ENCODE results near the gene PRKCA. TPM values are rescaled to one million over a fixed set of nuclear protein-coding genes. Genes with fewer than 3 reads are reported as not detected.
A peak's percentile ranks its signal among the peaks of the same experiment; 100 is the strongest.
"Not testable (repeated sequence)": the region's sequence is repeated elsewhere in the genome, so short reads cannot be mapped to it uniquely, and the experiment has no call there.

The PRKCA gene
- total RNA-seq, 1 donor from 2014 or later, result 5.4 TPM

DNA sequence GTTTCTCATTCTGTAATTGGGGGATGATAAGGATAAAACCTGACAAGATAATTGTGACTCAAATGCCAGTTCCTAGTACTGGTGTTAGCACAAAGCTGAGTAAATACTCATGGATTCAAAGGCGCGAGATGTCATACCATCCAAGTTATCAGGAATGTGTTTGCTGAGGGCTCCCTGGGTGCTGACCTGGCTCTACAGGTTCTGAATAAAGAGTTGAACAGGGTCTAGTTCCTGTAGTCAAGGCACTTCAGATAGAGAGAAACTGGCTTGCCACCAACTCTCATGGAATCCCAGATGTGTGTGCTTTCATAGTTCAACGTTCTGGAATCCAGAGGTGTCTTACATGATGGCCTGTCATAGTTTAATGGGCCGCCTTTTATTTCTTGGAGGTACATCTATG is 141.6 kb downstream of the PRKCA start:
- DNase-seq, result no peak
- ATAC-seq (ENCODE audit: poor library complexity), result no peak
- intact Hi-C loops (cut with DNase I), result no loop called here

DNA sequence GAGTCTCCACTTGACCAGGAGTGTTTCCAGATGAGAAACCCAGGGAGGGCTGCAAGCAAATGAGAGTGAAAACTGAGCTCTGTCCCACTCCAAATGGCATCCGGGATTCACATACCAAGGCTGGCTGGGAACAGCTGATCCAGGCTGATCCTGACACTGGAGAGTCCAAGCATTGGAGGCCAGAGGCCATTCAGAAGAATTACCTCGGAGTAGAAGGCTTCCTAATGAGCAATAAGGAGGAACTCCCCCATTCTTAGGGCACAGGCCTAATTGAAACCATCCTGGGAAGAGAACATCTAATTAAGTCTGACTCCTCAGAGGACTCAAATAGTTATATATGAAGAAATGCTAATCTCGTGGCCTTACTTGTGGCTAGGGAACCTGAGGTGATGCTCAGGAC is 142.8 kb downstream of the PRKCA start:
- DNase-seq (no peak), ATAC-seq (ENCODE audit: poor library complexity) (no peak)
- intact Hi-C loops (cut with DNase I), result no loop called here

DNA sequence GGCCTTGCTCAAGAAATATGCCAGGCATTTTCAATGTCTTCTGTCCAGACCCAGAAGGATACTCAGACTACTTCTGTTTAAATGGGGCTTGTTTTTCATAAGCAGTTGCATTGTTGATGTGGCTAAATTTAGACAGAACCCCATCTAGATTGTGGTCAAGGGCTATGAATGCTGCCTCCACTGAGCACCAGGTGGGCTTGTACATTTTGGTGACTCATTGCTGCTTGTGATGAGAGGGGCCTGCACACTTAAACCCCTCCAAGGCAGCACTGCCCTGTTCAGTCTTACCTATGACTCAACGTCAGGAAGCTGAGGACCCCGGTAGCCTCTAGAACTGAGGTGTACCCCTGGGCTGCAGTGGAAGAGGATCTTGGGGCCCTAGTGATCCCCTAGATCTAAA is 144.0 kb downstream of the PRKCA start:
- DNase-seq (no peak), ATAC-seq (ENCODE audit: poor library complexity) (no peak)
- intact Hi-C loops (cut with DNase I), result no loop called here

DNA sequence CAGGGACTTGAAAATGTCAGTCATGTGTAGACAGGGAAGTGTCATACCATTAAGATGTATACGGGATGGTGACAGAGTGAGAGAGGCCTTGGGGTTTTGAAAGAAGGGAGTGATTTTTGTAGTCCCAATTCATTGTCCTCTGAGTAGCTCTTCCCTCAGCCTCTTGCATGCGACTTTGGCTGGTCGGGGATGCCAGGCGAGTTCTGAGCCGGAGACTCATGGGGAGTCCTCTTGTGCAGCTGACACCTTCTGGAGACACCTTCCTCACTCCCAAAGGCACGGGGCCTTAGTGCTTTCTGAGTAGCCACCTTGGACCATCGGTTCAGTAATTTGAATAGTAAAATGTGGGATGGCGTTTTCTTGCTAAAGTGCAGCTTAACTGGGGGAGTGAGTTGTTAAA is 144.7 kb downstream of the PRKCA start:
- intact Hi-C loops (cut with DNase I), result no loop called here
- no peak for ATAC-seq (ENCODE audit: poor library complexity)

DNA sequence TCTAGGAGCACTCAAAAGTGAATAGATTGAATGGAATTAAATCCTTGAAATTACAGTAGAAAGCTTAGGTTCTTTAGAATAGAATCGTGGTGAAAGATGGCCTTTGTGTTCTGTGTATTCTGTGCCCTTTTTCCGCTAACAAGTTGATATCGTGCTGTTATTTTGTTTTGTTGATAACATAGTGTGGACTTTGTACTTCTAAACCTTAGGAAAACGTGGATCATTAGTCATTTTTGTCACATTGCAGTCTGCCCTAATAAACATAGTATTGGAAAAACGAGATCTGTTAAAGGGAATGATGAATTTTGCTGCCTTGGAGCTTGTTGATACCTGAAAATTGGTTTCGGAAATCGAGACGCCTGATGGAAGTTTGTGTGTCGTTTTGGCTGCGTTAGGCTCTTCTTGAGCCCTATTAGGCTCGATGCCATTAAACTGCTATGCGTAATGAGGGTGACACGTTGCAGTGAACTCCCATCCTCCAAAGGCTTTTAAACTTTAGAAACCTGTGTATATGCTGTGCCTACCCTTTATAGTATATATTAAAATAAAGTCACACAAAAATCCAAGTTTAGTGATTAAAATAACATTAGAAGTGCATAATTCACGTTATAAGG is 145.7 kb downstream of the PRKCA start:
- intact Hi-C loops (cut with DNase I), result no loop called here
- DNase-seq (no peak), ATAC-seq (ENCODE audit: poor library complexity) (no peak)

More for the DNA sequence above, 144.7 kb downstream of the PRKCA start:
- no peak for DNase-seq

DNA sequence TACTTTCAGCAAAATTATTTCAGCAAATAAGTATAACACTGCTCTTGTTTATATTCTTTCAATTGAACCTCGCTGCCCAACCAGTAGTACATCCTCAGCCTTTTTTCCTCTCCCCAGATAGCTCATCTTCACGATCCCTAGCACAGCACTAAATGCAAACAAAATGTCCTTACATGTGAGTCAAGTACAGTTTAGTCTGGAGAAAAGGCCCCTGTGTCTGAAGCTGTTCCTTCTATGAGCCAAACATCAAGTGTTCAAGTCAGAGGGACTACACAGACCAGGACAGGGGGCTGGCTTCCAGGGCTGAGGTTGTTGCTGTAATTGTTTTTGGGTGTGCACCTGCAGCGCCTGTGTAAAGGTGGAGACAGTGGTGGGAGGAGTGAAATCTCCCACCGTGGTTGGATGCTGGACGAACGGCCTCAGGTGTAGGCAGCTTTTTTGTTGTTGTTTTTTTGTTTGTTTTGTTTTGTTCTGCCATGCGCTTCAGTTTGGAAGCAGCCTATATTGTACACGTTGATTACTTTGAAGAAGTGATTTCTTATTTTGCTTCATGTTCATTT is 147.1 kb downstream of the PRKCA start:
- no peak for ATAC-seq (ENCODE audit: poor library complexity)
- intact Hi-C loops (cut with DNase I), result no loop called here
- no peak for DNase-seq

DNA sequence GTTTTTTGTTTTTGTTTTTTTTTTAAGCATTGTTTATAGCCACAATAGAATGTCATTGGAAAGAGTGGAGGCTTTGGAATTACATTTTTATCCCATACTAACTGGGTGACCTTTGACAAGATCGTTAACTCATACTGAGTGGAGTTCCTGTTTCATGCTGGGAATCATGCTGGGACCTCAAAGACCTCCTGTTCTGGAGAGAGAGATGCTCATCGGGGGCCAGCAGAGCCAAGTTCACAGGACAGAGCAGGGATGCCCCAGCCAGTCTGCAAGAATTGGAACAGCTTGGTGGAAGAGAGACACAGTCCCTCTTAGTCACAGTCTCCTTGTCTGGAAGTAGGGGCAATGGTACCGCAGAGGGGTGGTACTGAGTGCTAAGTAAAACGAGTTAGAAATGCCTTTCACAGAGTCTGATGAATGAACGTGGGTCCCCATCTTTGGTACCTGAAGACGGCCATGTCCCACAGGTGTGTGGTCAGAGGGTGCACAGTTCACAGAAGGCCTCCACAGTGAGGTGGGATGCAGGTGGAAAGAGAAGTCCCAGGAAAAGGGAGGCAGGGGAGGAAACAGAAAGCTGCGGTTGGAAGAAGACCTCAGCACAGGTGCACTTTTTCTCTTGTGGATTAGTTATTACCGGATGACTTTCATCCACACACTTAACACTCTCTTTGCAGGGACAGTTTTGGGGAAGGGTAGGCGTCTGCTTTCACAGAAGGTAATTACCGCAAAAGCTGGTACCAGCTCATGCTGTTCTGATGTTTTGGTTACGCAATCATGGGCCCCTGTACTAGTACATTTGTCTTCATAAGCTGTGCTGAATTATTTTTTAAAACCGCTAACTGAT is 147.8 kb downstream of the PRKCA start:
- intact Hi-C loops (cut with DNase I), result no loop called here
- no peak for ATAC-seq (ENCODE audit: poor library complexity)
- DNase-seq, result no peak

DNA sequence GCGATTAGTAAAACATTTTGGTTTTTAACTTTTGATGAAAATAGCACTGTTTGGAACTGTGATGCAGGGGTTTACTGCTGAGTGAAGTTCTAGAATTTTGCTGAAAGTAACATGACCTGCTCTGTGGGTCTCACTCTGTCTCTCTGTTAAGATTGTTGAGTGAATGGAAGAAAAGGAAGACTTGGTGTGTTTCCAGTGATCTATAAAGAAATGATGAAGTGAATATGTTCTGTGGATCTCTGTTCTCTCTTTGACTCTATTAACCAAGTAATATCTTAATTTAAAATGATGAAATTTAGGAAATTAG is 148.4 kb downstream of the PRKCA start:
- ATAC-seq (ENCODE audit: poor library complexity) (no peak), DNase-seq (no peak)
- intact Hi-C loops (cut with DNase I), result no loop called here

DNA sequence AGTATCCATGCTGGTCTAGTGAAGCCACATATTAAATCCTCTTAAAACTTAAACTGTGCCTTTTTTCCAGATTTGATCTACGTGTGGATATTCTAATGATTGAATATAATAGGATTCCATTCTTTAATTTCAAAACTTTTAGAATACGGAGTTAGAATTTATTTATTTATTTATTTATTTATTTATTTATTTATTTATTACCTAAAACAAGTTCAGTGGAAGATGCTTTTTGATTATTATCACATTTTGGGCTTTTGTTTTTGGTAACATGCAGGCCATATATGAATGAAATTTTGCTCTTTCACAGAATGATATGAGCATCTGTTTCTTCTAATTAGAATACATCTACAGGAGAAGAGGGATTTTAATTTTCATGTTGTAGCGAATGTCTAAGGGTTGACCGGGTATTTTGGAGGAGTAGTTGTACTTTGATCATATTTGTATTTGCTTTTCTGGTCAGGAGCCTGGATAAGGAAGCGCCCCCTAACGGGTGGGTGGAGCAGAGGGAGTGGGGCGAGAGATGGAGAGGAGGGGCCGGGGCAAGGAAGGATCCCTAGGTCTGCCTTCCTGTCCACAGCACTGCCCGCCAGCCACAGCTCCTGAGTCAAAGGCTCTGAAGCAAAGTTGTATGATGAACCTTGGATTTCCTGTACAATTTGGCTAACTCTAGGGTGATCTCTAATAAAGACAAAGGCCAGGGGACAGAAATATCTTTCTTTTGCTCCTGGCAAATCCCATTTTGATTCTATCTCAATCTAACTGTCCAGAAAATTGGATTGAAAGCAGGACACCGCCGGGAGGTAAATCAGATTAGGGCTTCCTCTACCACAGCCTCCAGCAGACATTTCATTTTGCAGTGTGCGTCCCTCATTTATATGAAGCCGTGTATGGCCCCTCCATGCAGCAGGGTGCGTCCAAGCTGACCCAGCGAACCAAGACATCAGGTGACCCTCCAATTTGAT is 149.1 kb downstream of the PRKCA start:
- intact Hi-C loops (cut with DNase I), result no loop called here
- DNase-seq, result no peak
- ATAC-seq (ENCODE audit: poor library complexity), result no peak

DNA sequence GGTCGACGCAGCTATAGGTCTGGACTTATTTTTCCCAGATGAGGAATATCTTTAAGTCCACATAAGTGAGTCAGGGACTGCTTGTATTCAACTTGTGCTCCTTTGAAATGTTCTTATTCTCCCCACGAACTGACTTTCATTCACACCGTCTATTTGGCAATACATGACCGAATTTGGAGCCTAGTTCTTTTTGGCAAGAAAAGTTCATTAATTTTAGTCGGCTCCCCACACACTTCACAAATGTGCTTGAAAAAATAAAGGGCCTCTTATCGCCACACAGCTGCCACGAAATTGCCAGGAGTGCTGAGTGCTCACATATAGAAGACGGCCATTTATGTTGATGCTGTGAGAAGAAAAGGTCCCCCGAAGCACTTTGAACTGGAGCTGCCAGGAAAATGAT is 152.6 kb downstream of the PRKCA start:
- intact Hi-C loops (cut with DNase I), result no loop called here
- DNase-seq, result no peak
- ATAC-seq (ENCODE audit: poor library complexity), result no peak

DNA sequence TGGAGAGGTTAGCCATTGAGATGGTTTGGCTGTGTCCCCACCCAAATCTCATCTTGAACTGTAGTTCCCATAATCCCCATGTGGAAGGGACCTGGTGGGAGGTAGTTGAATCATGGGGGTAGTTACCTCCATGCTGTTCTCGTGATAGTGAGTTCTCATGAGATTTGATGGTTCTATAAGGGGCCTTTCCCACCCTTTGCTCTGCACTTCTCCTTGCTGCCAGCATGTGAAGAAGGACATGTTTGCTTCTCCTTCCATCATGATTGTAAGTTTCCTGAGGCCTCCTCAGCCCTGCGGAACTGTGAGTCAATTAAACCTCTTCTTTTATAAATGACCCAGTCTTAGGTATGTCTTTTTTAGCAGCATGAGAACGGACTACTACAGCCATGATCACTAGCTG is 155.1 kb downstream of the PRKCA start:
- ATAC-seq (ENCODE audit: poor library complexity); intact Hi-C loops (cut with DNase I); DNase-seq: not testable (repeated sequence)

DNA sequence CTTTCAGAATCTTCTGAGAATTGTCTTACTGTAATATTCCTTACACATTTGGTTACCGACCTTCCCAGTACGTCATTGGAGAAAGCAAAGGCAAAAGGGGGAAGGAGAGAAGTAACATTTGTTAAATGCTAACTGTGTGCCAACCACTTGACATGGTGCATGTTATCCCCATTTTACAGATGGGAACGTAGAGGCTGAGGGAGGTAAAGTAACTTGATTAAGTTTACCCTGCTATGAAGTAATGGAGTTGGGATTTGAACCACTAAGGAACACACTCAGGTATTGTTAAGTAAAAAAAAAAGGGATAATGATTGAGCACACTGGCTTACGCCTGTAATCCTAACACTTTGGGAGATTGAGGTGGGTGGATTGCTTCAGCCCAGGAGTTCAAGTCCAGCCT is 156.4 kb downstream of the PRKCA start:
- no peak for ATAC-seq (ENCODE audit: poor library complexity)
- intact Hi-C loops (cut with DNase I), result no loop called here
- DNase-seq, result no peak

DNA sequence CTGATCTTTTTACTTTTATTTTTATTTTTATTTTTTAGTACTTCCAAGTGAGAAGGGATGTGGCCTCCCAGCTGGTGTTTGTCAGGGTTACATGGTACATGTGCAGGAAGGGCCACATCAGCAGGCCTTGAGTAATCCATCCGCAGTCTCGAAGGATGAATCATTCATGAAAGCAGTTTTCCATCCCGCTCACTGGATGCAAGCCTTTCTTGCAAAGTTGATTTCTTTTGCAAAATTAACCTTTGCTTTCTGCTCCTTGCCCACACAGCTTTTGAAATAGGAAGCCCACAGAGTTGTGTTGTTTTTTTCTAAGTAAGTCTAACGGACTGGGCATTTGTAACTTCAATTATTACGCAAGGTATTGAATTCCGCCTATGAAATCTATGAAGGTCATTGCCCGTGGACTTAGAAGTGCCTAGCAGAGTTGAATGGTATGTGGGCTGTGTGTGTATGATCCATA is 157.4 kb downstream of the PRKCA start:
- intact Hi-C loops (cut with DNase I), result no loop called here
- ATAC-seq (ENCODE audit: poor library complexity), result peak; percentile 94
- DNase-seq, result peak; percentile 63

DNA sequence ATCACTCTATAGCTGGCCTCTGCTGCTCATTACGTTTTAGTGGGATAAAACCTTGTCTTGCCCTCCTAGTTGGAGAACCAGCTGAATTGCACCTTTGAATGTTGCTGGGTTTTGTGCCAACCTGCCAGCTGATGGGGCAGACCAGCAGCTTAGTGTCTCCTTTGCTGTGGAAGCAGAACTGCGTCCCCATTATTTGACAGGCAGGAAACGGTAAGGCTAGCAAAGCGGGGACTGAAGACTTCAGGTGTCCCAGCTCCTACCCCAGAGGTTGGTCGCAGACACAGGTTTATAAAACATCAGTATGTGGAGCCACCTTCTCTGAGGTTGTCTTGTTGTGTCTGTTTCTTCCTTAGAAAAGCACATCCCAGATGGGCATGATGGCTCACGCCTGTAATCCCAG is 158.1 kb downstream of the PRKCA start:
- ATAC-seq (ENCODE audit: poor library complexity) (no peak), DNase-seq (no peak)
- intact Hi-C loops (cut with DNase I), result no loop called here

DNA sequence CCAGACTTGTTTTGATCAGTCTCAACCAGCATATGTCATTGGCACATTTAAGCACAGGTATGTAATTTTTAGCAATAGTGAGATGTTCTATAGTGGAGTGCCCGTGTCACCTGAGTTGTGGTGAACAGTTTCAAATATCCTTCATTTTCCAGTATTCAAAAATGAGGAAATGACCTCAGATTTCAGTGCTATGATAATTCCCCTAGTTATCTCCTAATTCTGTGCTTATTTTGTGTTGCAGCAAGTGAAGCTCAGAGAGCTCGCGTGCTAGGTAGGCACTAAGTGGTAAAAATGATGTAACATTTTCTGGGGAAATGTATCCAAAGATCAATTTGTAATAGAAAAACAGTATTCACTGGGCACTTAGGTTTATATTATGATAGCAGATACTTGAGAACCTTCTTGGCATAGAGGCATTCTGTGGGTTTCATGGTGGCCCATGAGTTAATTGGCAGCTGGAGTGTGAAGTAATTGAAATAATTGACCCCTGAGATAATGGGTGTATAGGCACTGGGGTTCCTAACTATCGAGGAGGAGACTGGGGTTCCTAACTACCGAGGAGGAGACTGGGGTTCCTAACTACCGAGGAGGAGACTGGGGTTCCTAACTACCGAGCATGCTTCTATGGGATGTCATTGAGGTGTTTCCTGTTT is 159.1 kb downstream of the PRKCA start:
- intact Hi-C loops (cut with DNase I), result no loop called here
- ATAC-seq (ENCODE audit: poor library complexity), result no peak
- no peak for DNase-seq

DNA sequence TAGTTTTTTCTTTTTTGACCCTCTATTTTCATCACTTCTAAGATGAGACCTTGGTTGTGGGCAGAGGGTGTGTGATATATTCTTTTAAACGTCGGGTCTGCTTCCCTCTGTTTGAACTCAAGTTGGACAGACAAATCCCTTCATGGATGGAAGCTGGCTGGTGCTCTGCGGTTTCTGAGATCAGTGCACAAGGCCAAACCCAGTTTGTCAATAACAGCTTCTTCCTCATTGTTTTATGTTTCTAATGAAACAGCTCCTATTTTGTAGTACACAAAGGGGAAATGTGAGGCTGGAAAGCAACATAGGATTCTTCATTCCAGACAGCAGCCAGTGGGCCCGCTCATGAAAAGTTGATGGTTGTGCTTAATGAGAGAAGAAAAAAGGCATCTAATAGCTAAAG is 159.6 kb downstream of the PRKCA start:
- DNase-seq (no peak), ATAC-seq (ENCODE audit: poor library complexity) (no peak)
- intact Hi-C loops (cut with DNase I), result no loop called here

DNA sequence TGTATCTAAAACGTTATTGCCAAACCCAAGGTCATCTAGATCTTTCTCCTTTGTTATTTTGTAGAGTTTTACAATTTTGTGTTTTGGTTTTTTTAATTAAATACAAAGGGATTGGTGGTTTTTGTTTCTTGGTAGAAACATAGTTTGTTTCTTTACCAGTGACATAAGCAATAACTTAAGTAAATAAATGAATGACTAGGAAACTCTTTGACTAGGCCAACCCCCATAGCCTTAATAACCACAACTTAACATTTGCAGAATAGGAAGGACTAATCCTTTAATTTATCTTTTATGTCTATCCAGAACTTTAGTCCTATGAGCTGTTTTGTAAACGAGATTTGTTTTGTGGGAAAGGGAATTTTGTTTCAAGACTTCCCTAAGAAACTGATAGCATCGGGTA is 162.5 kb downstream of the PRKCA start:
- intact Hi-C loops (cut with DNase I), result no loop called here
- no peak for ATAC-seq (ENCODE audit: poor library complexity)
- no peak for DNase-seq

DNA sequence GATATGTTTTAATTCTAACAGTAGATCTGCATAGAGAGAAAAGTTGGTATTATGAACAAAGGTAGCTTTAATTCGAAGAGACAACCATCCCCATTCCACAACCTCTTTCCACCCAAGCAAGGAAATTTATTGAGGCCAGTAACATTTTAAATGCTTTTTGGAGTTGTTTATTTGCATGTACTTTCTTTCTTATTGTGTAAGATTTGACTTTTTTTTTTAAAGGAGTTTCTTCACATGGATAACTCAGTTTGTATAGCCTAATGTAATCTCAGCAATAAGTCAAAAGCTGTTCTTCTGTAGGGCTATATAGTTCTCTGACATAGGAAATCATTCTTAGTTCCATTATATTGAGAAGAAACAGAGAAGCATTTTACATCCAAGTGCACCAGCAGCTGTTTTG is 163.3 kb downstream of the PRKCA start:
- intact Hi-C loops (cut with DNase I), result no loop called here
- DNase-seq (no peak), ATAC-seq (ENCODE audit: poor library complexity) (no peak)
